Measurements from ENCODE around the gene LRRC36.
"Not testable (repeated sequence)": the region's sequence is repeated elsewhere in the genome, so short reads cannot be mapped to it uniquely, and the experiment has no call there.

- not testable (repeated sequence) for TF ChIP-seq CTCF, POLR2A (IDR thresholded peaks at IDR 0.05)
These were observed 33.1 kb downstream of the LRRC36 start for GRCh38 chr16:67359540-67360269.
